SW480 (cell line): ENCODE data around the gene EHD1.
"Not testable (repeated sequence)": the region's sequence is repeated elsewhere in the genome, so short reads cannot be mapped to it uniquely, and the experiment has no call there.

Experiments used
- DNase-seq: peaks from one replicate; pipeline ENCODE4 v3.0.0-alpha.2; 2016; ENCODE audit warnings: low spot score

Gene EHD1

GRCh38 chr11:64826578-64827450 is 51.6 kb downstream of the EHD1 start:
- DNase-seq, result no peak

GRCh38 chr11:64826062-64826461 is 52.4 kb downstream of the EHD1 start:
- DNase-seq, result no peak

GRCh38 chr11:64823568-64824119 is 54.8 kb downstream of the EHD1 start:
- DNase-seq, result no peak

GRCh38 chr11:64817476-64817875 is 60.9 kb downstream of the EHD1 start:
- DNase-seq, result no peak

GRCh38 chr11:64815433-64815832 is 63.0 kb downstream of the EHD1 start:
- DNase-seq, result not testable (repeated sequence)

GRCh38 chr11:64814712-64815187 is 63.7 kb downstream of the EHD1 start:
- DNase-seq, result no peak

- DNase-seq, result no peak
These were observed 64.6 kb downstream of the EHD1 start for GRCh38 chr11:64813826-64814225.

- no peak for DNase-seq
These were observed 67.5 kb downstream of the EHD1 start for GRCh38 chr11:64810891-64811272.

GRCh38 chr11:64810271-64810890 is 68.0 kb downstream of the EHD1 start, which contains the start of gene MEN1:
Gene MEN1 (minus strand): TSS chr11:64810551. CDS start chr11:64810109, 442 bp downstream.
- DNase-seq, result peak; percentile 98

GRCh38 chr11:64809781-64810241 is 68.6 kb downstream of the EHD1 start:
- DNase-seq, result peak; percentile 62

GRCh38 chr11:64805481-64805880 is 72.9 kb downstream of the EHD1 start:
- DNase-seq, result no peak

- DNase-seq, result no peak
These were observed 73.8 kb downstream of the EHD1 start for GRCh38 chr11:64804346-64805210.

GRCh38 chr11:64803846-64804345 is 74.5 kb downstream of the EHD1 start:
- no peak for DNase-seq

GRCh38 chr11:64803158-64803845 is 75.1 kb downstream of the EHD1 start, which contains the start of gene MAP4K2:
Gene MAP4K2 (minus strand): TSS chr11:64803214. CDS start chr11:64803149, 65 bp downstream.
- peak; percentile 86 for DNase-seq

GRCh38 chr11:64802370-64803157 is 75.9 kb downstream of the EHD1 start:
- no peak for DNase-seq
